GM23338 (cell line): ENCODE results near the gene BHLHE23. TPM values are rescaled to one million over a fixed set of nuclear protein-coding genes. Genes with fewer than 3 reads are reported as not detected.
A peak's percentile ranks its signal among the peaks of the same experiment; 100 is the strongest.

Experiments
- ATAC-seq: fragments of 200-7000 bp; cut with Tn5 transposase; 3 replicates; pipeline ENCODE4 v1.9.1; 2020
- DNase-seq: peaks from one replicate; pipeline ENCODE4 v3.0.0-alpha.2; 2015; ENCODE audit warnings: low spot score
- H2AFZ ChIP-seq: fragments of 200-600 bp; sonication (generic); 2 replicates; pipeline ENCODE4 v1.8.0; 2016; ENCODE audit warnings: antibody characterized with exemption, mild to moderate bottlenecking, moderate library complexity
- H3F3A ChIP-seq: fragments of 200-600 bp; sonication (generic); replicated peaks from 2 replicates; pipeline ENCODE4 v1.8.0; 2017; ENCODE audit warnings: antibody characterized with exemption, mixed run types, low read depth
- H3K27ac ChIP-seq: fragments of 200-600 bp; sonication (generic); 2 replicates; pipeline ENCODE4 v1.6.1; 2016; ENCODE audit warnings: low read depth
- H3K27me3 ChIP-seq: fragments of 200-600 bp; sonication (generic); 2 replicates; pipeline ENCODE4 v1.8.0; 2016; ENCODE audit warnings: mild to moderate bottlenecking, mixed run types, moderate library complexity; ENCODE audit not compliant: insufficient read depth
- H3K36me3 ChIP-seq: fragments of 200-600 bp; sonication (generic); 2 replicates; pipeline ENCODE4 v1.8.0; 2016; ENCODE audit warnings: mild to moderate bottlenecking; ENCODE audit not compliant: insufficient read depth
- H3K4me1 ChIP-seq: fragments of 200-600 bp; sonication (generic); 2 replicates; pipeline ENCODE4 v1.8.0; 2016; ENCODE audit warnings: mild to moderate bottlenecking, moderate library complexity; ENCODE audit not compliant: insufficient read depth
- H3K4me2 ChIP-seq: fragments of 200-600 bp; sonication (generic); 2 replicates; pipeline ENCODE4 v1.7.1; 2017; ENCODE audit warnings: mixed run types
- H3K4me3 ChIP-seq: fragments of 200-600 bp; sonication (generic); 2 replicates; pipeline ENCODE4 v1.6.1; 2016; ENCODE audit warnings: mixed run types
- H3K79me2 ChIP-seq: fragments of 200-600 bp; sonication (generic); replicated peaks from 2 replicates; pipeline ENCODE4 v1.8.0; 2017; ENCODE audit warnings: mild to moderate bottlenecking; ENCODE audit not compliant: insufficient read depth
- H3K9me2 ChIP-seq: fragments of 200-600 bp; sonication (generic); 2 replicates; pipeline ENCODE4 v1.8.0; 2017; ENCODE audit not compliant: insufficient read depth
- H4K20me1 ChIP-seq: fragments of 200-600 bp; sonication (generic); replicated peaks from 2 replicates; pipeline ENCODE4 v1.8.0; 2017; ENCODE audit warnings: mild to moderate bottlenecking; ENCODE audit not compliant: insufficient read depth
- H3K27ac Mint-ChIP-seq: 2 replicates; pipeline ENCODE4 v1.8.0; 2020; ENCODE audit warnings: inconsistent platforms, mild to moderate bottlenecking, moderate library complexity, mixed read lengths
- H3K27me3 Mint-ChIP-seq: 3 replicates; pipeline ENCODE4 v1.8.0; 2022; ENCODE audit warnings: low read depth, mild to moderate bottlenecking, moderate library complexity, mixed read lengths, inconsistent platforms; ENCODE audit not compliant: insufficient read depth, poor library complexity
- H3K36me3 Mint-ChIP-seq: 3 replicates; pipeline ENCODE4 v1.8.0; 2021; ENCODE audit warnings: low read depth, mild to moderate bottlenecking, inconsistent platforms, moderate library complexity, mixed read lengths
- H3K4me1 Mint-ChIP-seq: 3 replicates; pipeline ENCODE4 v1.8.0; 2020; ENCODE audit warnings: mild to moderate bottlenecking, inconsistent platforms, mixed read lengths
- H3K4me3 Mint-ChIP-seq: 3 replicates; pipeline ENCODE4 v1.8.0; 2021; ENCODE audit warnings: moderate library complexity, mild to moderate bottlenecking, inconsistent platforms, mixed read lengths
- H3K9me3 Mint-ChIP-seq: 3 replicates; pipeline ENCODE4 v1.8.0; 2020; ENCODE audit warnings: moderate library complexity, mild to moderate bottlenecking, inconsistent platforms, mixed read lengths
- CREB1 ChIP-seq: fragments of 250-450 bp; sonication (Bioruptor Pico); IDR thresholded peaks from 2 replicates; pipeline ENCODE4 v1.5.0; 2020; ENCODE audit warnings: low read depth, mild to moderate bottlenecking, moderate library complexity
- EZH2 ChIP-seq: fragments of 200-600 bp; sonication (generic); IDR thresholded peaks from one replicate; pipeline ENCODE4 v1.8.0; 2017; ENCODE audit warnings: antibody characterized with exemption, mild to moderate bottlenecking, low read depth; ENCODE audit not compliant: unreplicated experiment
- EZH2phosphoT487 ChIP-seq: fragments of 200-600 bp; sonication (generic); IDR thresholded peaks from one replicate; pipeline ENCODE4 v1.8.1; 2018; ENCODE audit warnings: antibody characterized with exemption; ENCODE audit not compliant: unreplicated experiment
- JUNB ChIP-seq: IDR thresholded peaks from one replicate; pipeline ENCODE4 v1.6.1; 2016; ENCODE audit warnings: antibody characterized with exemption; ENCODE audit not compliant: unreplicated experiment
- NANOG ChIP-seq: IDR thresholded peaks from 2 replicates; pipeline ENCODE4 v1.6.1; 2016; ENCODE audit warnings: antibody characterized with exemption, borderline replicate concordance
- POLR2AphosphoS5 ChIP-seq: IDR thresholded peaks from 2 replicates; pipeline ENCODE4 v1.6.1; 2016; ENCODE audit warnings: antibody characterized with exemption, low read depth
- STAT1 ChIP-seq: IDR thresholded peaks from one replicate; pipeline ENCODE4 v1.6.1; 2016; ENCODE audit warnings: antibody characterized with exemption; ENCODE audit not compliant: unreplicated experiment
- ZNF331 ChIP-seq: fragments of 250-450 bp; sonication (Bioruptor Pico); IDR thresholded peaks from 2 replicates; pipeline ENCODE4 v1.5.0; 2020; ENCODE audit warnings: low read depth, mild to moderate bottlenecking, moderate library complexity
- polyA plus RNA-seq: library from polyadenylated mRNA; unstranded; fragments of >200 nt; fragmentation: Nextera tagmentation; extraction: Ambion mirVana; gene quantifications from 2 replicates; pipeline ENCODE4 v1.2.1, GENCODE V29; 2016
- total RNA-seq: library from RNA; depleted of rRNA; stranded (reverse); fragments of >200 nt; shearing (Covaris generic); gene quantifications from 2 replicates; pipeline ENCODE4 v1.2.3, GENCODE V29; 2014
- TF ChIP-seq, protein P1 (sequence below): IDR thresholded peaks from one replicate; pipeline ENCODE4 v1.6.1; 2018; ENCODE audit warnings: antibody characterized with exemption; ENCODE audit not compliant: unreplicated experiment
- TF ChIP-seq, protein P2 (sequence below), 2 experiments: fragments of 200-600 bp in 1 of 2; sonication (generic) in 1 of 2; conservative IDR thresholded peaks; 2 replicates each; pipeline versions ENCODE4 v1.5.1 to v1.6.1; 2016 to 2017; ENCODE audit warnings: antibody characterized with exemption in 2 of 2, low read depth in 2 of 2, mild to moderate bottlenecking in 2 of 2, moderate library complexity in 1 of 2

BHLHE23 gene
- total and polyA plus RNA-seq, 2 experiments from 2014 or later = 0.52 to 5.0 TPM

DNA sequence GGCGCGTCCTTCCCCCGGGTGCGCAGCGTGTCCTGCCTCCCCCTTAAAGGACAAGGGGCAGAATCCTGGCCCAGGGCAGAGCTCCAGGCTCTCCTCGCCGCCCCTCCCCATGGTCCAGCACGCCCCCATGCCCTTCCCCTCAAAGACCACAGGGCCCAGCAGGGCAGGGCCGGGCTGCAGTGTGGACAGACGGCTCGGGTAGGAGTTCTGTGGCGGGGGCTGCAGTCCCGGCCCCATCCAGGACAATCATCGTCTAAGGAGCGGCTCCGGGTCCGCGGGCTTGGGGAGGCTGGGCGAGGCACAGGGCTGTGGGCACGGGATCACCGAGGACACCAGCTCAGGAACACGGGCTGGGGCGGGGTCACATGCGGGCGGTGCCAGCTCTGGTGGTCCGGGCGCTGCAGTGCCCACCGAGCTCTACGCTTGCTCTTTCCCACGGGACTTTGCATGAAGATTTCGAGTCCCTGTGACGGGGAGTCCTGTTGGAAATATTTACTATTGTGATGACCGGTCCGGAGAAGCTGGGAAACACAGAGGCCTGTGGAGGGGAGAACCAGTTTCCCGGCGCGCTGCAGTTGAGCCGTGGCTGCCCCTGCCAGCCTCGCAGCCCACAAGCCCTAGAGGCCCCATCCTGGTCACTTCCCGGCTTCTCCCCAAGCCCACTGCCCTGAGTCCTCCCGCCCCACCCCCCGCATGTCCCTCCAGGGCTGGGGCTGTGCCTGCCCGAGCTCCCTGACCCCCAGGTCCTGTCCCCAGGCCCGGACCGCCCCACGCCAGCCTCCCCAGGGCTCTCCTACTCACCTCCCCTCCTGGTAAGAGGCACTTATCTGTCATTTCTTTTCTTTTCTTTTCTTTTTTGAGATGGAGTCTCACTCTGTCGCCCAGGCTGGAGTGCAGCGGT is 33.7 kb downstream of the BHLHE23 start:
- H3K4me3 ChIP-seq = peak overlapping the region; percentile 58
- no peaks in the 10 kb centered on the region for H3K36me3 ChIP-seq
- Mint-ChIP-seq H3K4me3 (peak overlapping the region; percentile 62), H3K27ac (no peak overlapping the region), H3K4me1 (peaks cover 41% of the 10 kb centered on the region), H3K36me3 (no peaks in the 10 kb centered on the region; the same call in 2 of the 3 replicates), H3K9me3 (peaks cover 2% of the 10 kb centered on the region; the same call in 2 of the 3 replicates), H3K27me3 (peaks cover 61% of the 10 kb centered on the region)
- peaks cover 34% of the 10 kb centered on the region for H3K4me1 ChIP-seq
- TF ChIP-seq EZH2 = peak; percentile 35
- no peak for TF ChIP-seq ZNF331 (CRISPR knock-in tag)
- peaks cover 12% of the 10 kb centered on the region; the same call in 1 of the 2 replicates for H3F3A ChIP-seq
- no peaks in the 10 kb centered on the region for H3K9me2 ChIP-seq
- ATAC-seq (peak; percentile 28), DNase-seq (peak; percentile 43)
- H3K79me2 ChIP-seq = no peaks in the 10 kb centered on the region
- H3K27me3 ChIP-seq = peaks cover 28% of the 10 kb centered on the region
- peak overlapping the region; percentile 86 for H3K4me2 ChIP-seq
- H4K20me1 ChIP-seq = no peaks in the 10 kb centered on the region
- H2AFZ ChIP-seq = peak overlapping the region; percentile 76
- H3K27ac ChIP-seq = no peak overlapping the region

DNA sequence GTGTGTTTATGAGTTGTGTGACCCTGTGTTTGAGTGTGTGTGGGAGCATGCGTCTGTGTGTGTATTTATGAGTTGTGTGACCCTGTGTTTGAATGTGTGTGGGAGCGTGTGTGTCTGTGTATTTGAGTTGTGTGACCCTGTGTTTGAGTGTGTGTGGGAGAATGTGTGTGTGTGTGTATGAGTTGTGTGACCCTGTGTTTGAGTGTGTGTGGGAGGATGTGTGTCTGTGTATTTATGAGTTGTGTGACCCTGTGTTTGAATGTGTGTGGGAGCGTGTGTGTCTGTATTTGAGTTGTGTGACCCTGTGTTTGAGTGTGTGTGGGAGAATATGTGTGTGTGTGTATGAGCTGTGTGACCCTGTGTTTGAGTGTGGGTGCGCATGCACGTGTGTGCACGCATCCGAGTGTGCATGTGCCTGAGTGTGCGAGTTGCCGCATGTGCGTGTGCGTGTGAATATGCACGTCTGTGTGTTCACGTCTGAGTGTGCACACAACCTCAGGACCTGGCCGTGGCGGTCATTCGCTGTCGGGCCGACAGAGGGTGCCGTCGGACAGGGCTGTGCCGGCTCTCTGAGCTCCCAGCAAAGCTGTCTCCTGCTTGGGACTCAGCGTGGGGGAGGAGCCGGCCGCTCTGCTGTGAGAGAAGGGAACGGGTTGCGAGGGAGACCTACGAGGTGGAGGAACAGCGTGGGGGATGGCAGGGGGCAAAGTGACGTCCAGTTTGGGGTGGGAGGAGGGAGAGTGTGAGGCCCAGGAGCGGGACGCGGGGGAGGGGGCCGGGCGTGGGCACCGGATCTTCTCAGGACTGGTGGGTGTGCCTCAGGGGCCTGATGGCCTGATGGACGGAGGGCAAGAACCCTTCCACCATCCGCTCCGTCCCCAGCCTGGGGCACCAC is 34.6 kb downstream of the BHLHE23 start:
- H3K4me1 ChIP-seq = peaks cover 34% of the 10 kb centered on the region
- Mint-ChIP-seq H3K4me3 (peak overlapping the region; percentile 62), H3K9me3 (peaks cover 2% of the 10 kb centered on the region; the same call in 2 of the 3 replicates), H3K4me1 (peaks cover 41% of the 10 kb centered on the region), H3K27ac (no peak overlapping the region), H3K27me3 (peaks cover 59% of the 10 kb centered on the region), H3K36me3 (no peaks in the 10 kb centered on the region; the same call in 2 of the 3 replicates)
- no peaks in the 10 kb centered on the region for H3K9me2 ChIP-seq
- no peak overlapping the region for H3K27ac ChIP-seq
- H3K27me3 ChIP-seq = peaks cover 28% of the 10 kb centered on the region
- no peaks in the 10 kb centered on the region for H3K36me3 ChIP-seq
- peak overlapping the region; percentile 76 for H2AFZ ChIP-seq
- DNase-seq (peak; percentile 93), ATAC-seq (peak; percentile 76)
- no peaks in the 10 kb centered on the region for H3K79me2 ChIP-seq
- peak overlapping the region; percentile 86 for H3K4me2 ChIP-seq
- no peaks in the 10 kb centered on the region for H4K20me1 ChIP-seq
- peak overlapping the region; percentile 58 for H3K4me3 ChIP-seq
- peaks cover 12% of the 10 kb centered on the region; the same call in 1 of the 2 replicates for H3F3A ChIP-seq
- TF ChIP-seq STAT1 (no peak), JUNB (no peak), POLR2AphosphoS5 (no peak), CREB1 (CRISPR knock-in tag) (peak; percentile 23; the same call in 1 of the 2 replicates), EZH2phosphoT487 (no peak), EZH2 (no peak), NANOG (no peak)
- TF ChIP-seq, protein P1, sequence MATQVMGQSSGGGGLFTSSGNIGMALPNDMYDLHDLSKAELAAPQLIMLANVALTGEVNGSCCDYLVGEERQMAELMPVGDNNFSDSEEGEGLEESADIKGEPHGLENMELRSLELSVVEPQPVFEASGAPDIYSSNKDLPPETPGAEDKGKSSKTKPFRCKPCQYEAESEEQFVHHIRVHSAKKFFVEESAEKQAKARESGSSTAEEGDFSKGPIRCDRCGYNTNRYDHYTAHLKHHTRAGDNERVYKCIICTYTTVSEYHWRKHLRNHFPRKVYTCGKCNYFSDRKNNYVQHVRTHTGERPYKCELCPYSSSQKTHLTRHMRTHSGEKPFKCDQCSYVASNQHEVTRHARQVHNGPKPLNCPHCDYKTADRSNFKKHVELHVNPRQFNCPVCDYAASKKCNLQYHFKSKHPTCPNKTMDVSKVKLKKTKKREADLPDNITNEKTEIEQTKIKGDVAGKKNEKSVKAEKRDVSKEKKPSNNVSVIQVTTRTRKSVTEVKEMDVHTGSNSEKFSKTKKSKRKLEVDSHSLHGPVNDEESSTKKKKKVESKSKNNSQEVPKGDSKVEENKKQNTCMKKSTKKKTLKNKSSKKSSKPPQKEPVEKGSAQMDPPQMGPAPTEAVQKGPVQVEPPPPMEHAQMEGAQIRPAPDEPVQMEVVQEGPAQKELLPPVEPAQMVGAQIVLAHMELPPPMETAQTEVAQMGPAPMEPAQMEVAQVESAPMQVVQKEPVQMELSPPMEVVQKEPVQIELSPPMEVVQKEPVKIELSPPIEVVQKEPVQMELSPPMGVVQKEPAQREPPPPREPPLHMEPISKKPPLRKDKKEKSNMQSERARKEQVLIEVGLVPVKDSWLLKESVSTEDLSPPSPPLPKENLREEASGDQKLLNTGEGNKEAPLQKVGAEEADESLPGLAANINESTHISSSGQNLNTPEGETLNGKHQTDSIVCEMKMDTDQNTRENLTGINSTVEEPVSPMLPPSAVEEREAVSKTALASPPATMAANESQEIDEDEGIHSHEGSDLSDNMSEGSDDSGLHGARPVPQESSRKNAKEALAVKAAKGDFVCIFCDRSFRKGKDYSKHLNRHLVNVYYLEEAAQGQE = no peak
- TF ChIP-seq, protein P2, sequence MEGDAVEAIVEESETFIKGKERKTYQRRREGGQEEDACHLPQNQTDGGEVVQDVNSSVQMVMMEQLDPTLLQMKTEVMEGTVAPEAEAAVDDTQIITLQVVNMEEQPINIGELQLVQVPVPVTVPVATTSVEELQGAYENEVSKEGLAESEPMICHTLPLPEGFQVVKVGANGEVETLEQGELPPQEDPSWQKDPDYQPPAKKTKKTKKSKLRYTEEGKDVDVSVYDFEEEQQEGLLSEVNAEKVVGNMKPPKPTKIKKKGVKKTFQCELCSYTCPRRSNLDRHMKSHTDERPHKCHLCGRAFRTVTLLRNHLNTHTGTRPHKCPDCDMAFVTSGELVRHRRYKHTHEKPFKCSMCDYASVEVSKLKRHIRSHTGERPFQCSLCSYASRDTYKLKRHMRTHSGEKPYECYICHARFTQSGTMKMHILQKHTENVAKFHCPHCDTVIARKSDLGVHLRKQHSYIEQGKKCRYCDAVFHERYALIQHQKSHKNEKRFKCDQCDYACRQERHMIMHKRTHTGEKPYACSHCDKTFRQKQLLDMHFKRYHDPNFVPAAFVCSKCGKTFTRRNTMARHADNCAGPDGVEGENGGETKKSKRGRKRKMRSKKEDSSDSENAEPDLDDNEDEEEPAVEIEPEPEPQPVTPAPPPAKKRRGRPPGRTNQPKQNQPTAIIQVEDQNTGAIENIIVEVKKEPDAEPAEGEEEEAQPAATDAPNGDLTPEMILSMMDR (conservative IDR thresholded peaks at IDR 0.05; ENCODE audit: low read depth in 2 of 2) = peak; percentile 68 to 98
